D721Med (cell line): ENCODE results near the gene TBC1D17.

Experiments used
- DNase-seq: peaks from one replicate; pipeline ENCODE4 v3.0.0; 2011; ENCODE audit warnings: low spot score; ENCODE audit not compliant: insufficient read length
- FAIRE-seq: peaks from 2 replicates; lab custom pipeline; 2011; peaks lifted over from hg19 to GRCh38; lab: Jason Lieb, UNC
- CTCF ChIP-seq: IDR thresholded peaks from 2 replicates; pipeline ENCODE4 v1.5.1; 2012; ENCODE audit warnings: mild to moderate bottlenecking, control low read depth; ENCODE audit not compliant: insufficient read depth; ENCODE audit errors: missing control alignments

Gene TBC1D17

DNA sequence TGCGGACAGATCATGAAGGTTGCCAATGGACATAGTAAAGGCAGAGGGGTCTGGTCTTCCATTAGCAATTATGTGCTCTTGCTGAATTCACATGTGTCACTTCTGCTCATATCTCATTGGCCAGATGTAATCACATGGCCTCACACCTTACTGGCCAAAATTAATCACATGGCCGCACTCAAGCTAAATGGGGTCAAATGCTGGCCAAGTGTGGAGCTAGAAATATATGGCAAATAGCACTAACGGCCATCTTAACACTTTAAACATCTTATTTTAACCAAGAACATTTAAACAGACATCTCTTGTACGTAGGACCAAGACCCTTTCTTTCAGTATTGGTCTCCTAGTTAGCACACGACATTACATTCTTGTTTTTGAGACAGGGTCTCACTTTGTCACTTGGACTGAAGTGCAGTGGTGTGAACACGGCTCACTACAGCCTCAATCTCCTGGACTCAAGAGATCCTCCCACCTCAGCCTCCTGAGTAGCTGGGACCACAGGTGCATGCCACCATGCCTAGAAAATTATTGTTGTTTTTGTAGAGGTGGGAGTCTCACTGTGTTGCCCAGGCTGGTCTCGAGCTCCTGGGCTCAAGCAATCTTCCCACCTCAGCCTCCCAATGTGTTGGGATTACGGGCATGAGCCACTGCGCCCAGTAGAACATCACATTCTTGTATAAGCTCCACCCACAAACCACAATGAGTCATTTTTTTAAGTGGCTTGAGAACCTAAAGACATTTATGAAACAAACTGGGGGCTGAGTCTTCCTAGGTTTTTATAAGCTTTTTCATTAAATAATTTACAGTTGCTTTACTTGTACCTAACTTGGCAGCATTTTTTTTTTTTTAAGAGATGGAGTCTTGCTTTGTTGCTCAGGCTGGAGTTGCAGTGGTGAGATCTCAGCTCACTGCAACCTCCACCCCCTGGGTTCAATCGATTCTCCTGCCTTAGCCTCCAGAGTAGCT, 29.5 kb upstream of the TBC1D17 start:
- DNase-seq, result no peak
- FAIRE-seq, result no peak
- no peak for TF ChIP-seq CTCF

DNA sequence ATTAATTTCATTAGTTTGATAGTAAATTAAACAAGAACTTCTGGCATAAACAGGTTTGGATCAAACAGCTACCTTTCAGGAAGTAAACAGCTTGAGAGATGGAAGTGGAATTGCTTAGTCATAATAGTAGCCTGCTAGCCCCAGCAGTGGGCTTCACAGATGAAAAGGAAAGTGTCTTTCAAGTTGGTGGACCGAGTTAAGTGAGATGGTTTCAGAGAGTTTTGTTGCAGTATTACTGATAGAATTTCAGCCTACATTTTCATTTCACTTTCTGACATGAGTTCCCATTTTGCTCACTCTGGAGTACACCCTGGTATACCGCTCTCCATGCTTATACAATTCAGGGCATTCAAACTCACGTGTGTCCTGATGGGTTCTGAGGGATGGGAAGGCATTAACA, 28.6 kb upstream of the TBC1D17 start:
- TF ChIP-seq CTCF, result no peak
- no peak for FAIRE-seq
- DNase-seq, result no peak

- TF ChIP-seq CTCF, result no peak
- DNase-seq, result no peak
- no peak for FAIRE-seq
Observed at GRCh38 chr19:49849433-49850220, 27.9 kb upstream of the TBC1D17 start.

GRCh38 chr19:49850221-49850486, 27.3 kb upstream of the TBC1D17 start:
- DNase-seq (no peak), FAIRE-seq (no peak)

DNA sequence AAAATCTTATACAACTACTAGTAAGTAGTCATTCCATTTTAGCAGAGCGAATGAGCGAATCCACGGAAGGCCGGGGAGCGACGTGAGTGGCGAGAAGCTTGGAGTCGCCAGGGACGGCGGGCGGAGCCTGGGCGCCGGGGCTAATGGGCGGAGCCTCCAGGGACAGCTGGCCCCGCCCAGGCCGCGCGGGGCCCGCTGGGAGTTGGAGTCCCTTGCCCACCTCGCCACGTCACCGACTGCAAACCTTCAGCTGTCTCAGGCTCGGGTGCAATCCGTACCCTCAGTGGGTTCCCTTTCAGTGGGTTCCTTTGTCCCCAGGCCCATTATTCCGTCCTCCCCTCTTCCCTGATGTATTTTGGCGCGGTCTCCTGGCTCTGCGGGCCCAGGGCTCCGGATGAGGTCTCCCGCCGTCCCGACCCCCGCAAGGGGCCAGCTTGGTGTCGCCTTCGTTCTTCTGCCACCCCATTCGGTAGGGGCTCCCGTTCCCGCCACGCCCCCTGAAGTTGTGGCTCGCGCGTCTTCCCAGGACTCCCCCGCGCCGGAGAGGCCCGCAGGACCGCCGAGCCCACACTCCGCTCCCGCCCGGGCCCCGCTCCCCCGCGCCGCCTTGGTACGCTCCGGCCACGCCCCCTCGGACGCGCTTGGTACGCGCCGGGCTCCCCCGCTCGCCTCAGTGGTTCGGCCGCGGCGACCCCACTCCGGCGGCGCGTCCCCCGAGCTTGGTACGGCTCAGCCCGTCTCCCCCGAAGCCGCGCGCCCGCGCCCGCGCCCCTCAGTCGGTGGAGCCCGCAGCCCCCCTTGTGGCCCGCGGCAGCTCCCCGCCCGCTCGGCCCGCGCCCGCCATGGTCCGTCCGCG, 26.8 kb upstream of the TBC1D17 start, which contains the start of gene PTOV1:
Gene PTOV1 (plus strand): TSS at position 673 of the 856 bp plus-strand sequence.
- no peak for TF ChIP-seq CTCF
- DNase-seq, result peak; percentile 93
- no peak for FAIRE-seq

More at GRCh38 chr19:49850221-49850486, 27.3 kb upstream of the TBC1D17 start:
- no peak for TF ChIP-seq CTCF

DNA sequence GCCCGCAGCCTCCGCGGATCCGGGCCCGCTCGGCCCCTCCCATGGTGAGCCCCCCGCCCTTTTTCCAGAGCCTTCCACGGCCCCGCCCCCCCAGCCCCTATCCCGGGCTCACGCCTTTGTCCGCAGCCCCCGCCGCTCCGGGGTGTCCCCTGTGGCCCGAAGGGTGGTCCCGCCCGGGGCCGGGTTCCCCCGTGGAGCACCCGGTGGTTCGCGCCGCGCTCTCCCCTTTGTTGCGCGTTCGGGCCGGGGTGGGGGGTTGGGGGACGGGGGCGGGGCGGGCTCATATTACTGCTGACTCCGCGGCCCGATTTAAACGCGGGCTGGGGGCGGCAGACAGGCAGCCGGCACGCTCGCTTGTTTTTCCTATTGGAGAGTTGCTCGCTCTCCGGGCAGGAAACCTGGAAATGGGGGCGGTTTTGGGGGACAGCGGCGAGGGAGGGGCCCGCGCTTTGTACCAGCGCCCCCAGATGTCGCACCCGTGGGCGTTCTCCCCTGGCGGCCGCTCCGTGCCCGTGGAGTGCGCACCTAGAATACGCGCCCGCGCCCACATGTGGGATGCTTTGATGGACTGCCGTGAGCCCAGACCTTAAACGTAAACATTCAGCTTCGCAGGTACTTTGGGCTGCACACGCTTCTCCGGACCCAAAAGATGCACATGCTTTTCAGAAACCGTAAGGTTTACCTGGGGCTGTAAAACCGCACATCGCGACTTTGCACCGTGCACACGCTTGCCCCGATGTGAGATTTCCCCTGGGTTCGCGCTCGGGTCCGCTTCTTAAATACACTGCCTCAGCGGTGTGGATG, 25.8 kb upstream of the TBC1D17 start:
- DNase-seq (peak; percentile 27), FAIRE-seq (no peak)
- TF ChIP-seq CTCF, result no peak
